ENCODE results near the gene ANKRD29. TPM values are rescaled to one million over a fixed set of nuclear protein-coding genes. Genes with fewer than 3 reads are reported as not detected.
"Not testable (repeated sequence)": the region's sequence is repeated elsewhere in the genome, so short reads cannot be mapped to it uniquely, and the experiment has no call there.

The ANKRD29 gene
- polyA plus RNA-seq, 1 donor = 4.0 TPM

- DNase-seq (ENCODE audit: low read depth) = no peak
Measured at GRCh38 chr18:23584019-23584983, 78.4 kb downstream of the ANKRD29 start.

GRCh38 chr18:23583071-23583865, 79.4 kb downstream of the ANKRD29 start:
- DNase-seq (ENCODE audit: low read depth) = no peak

GRCh38 chr18:23580677-23581367, 81.9 kb downstream of the ANKRD29 start:
- no peak for DNase-seq (ENCODE audit: low read depth)

GRCh38 chr18:23578891-23579653, 83.6 kb downstream of the ANKRD29 start:
- no peak for DNase-seq (ENCODE audit: low read depth)

GRCh38 chr18:23578067-23578701, 84.5 kb downstream of the ANKRD29 start:
- no peak for DNase-seq (ENCODE audit: low read depth)

- DNase-seq (ENCODE audit: low read depth) = not testable (repeated sequence)
Measured at GRCh38 chr18:23577521-23577920, 85.2 kb downstream of the ANKRD29 start.

GRCh38 chr18:23575309-23575651, 87.4 kb downstream of the ANKRD29 start:
- no peak for DNase-seq (ENCODE audit: low read depth)

- DNase-seq (ENCODE audit: low read depth) = no peak
Measured at GRCh38 chr18:23574611-23575308, 88.0 kb downstream of the ANKRD29 start.

GRCh38 chr18:23573626-23574431, 88.9 kb downstream of the ANKRD29 start:
- no peak for DNase-seq (ENCODE audit: low read depth)

- no peak for DNase-seq (ENCODE audit: low read depth)
Measured at GRCh38 chr18:23573020-23573419, 89.7 kb downstream of the ANKRD29 start.

GRCh38 chr18:23572570-23572969, 90.1 kb downstream of the ANKRD29 start:
- no peak for DNase-seq (ENCODE audit: low read depth)

GRCh38 chr18:23572012-23572411, 90.7 kb downstream of the ANKRD29 start:
- no peak for DNase-seq (ENCODE audit: low read depth)

- DNase-seq (ENCODE audit: low read depth) = no peak
Measured at GRCh38 chr18:23570912-23571504, 91.7 kb downstream of the ANKRD29 start.

GRCh38 chr18:23569299-23570063, 93.2 kb downstream of the ANKRD29 start:
- DNase-seq (ENCODE audit: low read depth) = no peak

GRCh38 chr18:23568281-23569138, 94.2 kb downstream of the ANKRD29 start:
- DNase-seq (ENCODE audit: low read depth) = no peak

- no peak for DNase-seq (ENCODE audit: low read depth)
Measured at GRCh38 chr18:23567671-23568070, 95.0 kb downstream of the ANKRD29 start.

- no peak for DNase-seq (ENCODE audit: low read depth)
Measured at GRCh38 chr18:23565916-23566547, 96.7 kb downstream of the ANKRD29 start.

Data from forelimb muscle (tissue), 1 donor.